ENCODE results near the gene TMCO4. TPM values are rescaled to one million over a fixed set of nuclear protein-coding genes. Genes with fewer than 3 reads are reported as not detected.
A peak's percentile ranks its signal among the peaks of the same experiment; 100 is the strongest.

Gene TMCO4
- total and polyA plus RNA-seq, 10 of the 15 experiments (the other 5 are each of a cell fraction or from before 2014, with no cell fraction given), result 2.4 to 20.8 (median 13.0) TPM

GRCh38 chr1:19800076-19800804 lies 524 bp upstream of the TMCO4 start (continued):
- TF ChIP-seq REST (IDR thresholded peaks at IDR 0.05; ENCODE audit: low read depth, low read length), result no peak
- peak; percentile 58; the same call in 1 of the 2 replicates for TF ChIP-seq DPF2 (IDR thresholded peaks at IDR 0.05)
- peak; percentile 41; the same call in 1 of the 2 replicates for TF ChIP-seq CHD2 (IDR thresholded peaks at IDR 0.05; ENCODE audit: borderline replicate concordance, low read depth, low read length)
- TF ChIP-seq MLLT1 (IDR thresholded peaks at IDR 0.05), result peak; percentile 79
- TF ChIP-seq CREB1 (IDR thresholded peaks at IDR 0.05; ENCODE audit: low read depth), result no peak
- TF ChIP-seq SUZ12 (IDR thresholded peaks at IDR 0.05; ENCODE audit: unreplicated experiment), result no peak
- TF ChIP-seq IKZF1 (conservative IDR thresholded peaks at IDR 0.05), result peak; percentile 4; the same call in 1 of the 2 replicates
- TF ChIP-seq HSF1 (IDR thresholded peaks at IDR 0.05; ENCODE audit: low read depth, low read length), result no peak
